Measurements from ENCODE around the gene NYAP2. TPM values are rescaled to one million over a fixed set of nuclear protein-coding genes. Genes with fewer than 3 reads are reported as not detected.

NYAP2 gene
- total and polyA plus RNA-seq, 4 donors = 0.15 to 2.0 (median 0.96) TPM

DNA sequence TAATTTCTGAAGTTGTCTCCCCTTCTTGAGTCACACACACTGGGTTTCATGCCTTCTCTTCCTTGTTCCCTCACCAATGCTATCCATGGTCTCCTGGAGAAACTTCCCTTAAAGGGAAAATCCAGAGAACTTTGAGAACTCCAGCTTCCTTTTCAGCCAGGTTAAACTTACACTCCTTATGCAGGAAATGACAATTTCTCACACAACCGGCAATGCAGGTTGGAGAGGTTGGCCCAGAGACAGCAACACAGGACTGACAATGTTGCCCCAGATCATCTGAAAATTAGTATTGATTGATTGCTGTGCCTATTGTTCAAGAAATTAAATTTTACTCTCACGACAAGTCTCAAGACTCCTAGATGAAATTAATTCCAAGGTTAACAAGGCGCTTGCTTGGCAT lies 292.2 kb downstream of the NYAP2 start:
- intact Hi-C loops (cut with DNase I) = no loop called here
- no peak for ATAC-seq (ENCODE audit: low FRiP score)
- Histone ChIP-seq H3K36me3 (ENCODE audit: control insufficient read depth in 1 of 2, insufficient read depth in 2 of 2, low read length in 1 of 2) (no peaks in the 10 kb centered on the region), H3K9me3 (ENCODE audit: control insufficient read depth, low read length) (no peaks in the 10 kb centered on the region), H3K4me3 (ENCODE audit: low read length in 2 of 2) (no peak overlapping the region), H3K27ac (ENCODE audit: low read depth in 1 of 2, low read length in 2 of 2) (no peak overlapping the region), H3K27me3 (ENCODE audit: control insufficient read depth in 1 of 2, insufficient read depth in 2 of 2, low read length in 1 of 2) (no peaks in the 10 kb centered on the region), H3K4me1 (ENCODE audit: control insufficient read depth in 1 of 2, insufficient read depth in 2 of 2, low read length in 2 of 2) (no peaks in the 10 kb centered on the region)
- no peak for DNase-seq
- WGBS, 2 donors = 93 to 94% methylated on average over 3 of the region's 3 CpGs

GRCh38 chr2:225693259-225693658 lies 293.7 kb downstream of the NYAP2 start:
- H3K27ac ChIP-seq (ENCODE audit: low read depth in 1 of 2, low read length in 2 of 2) = no peak overlapping the region
- no peak overlapping the region for H3K4me3 ChIP-seq (ENCODE audit: low read length in 2 of 2)
- DNase-seq = no peak
- H3K27me3 ChIP-seq (ENCODE audit: control insufficient read depth in 1 of 2, insufficient read depth in 2 of 2, low read length in 1 of 2) = no peaks in the 10 kb centered on the region
- intact Hi-C loops (cut with DNase I) = no loop called here
- no peak for ATAC-seq (ENCODE audit: low FRiP score)
- H3K4me1 ChIP-seq (ENCODE audit: control insufficient read depth in 1 of 2, insufficient read depth in 2 of 2, low read length in 2 of 2) = no peaks in the 10 kb centered on the region
- H3K9me3 ChIP-seq (ENCODE audit: control insufficient read depth, low read length) = peaks cover 1% of the 10 kb centered on the region
- no peaks in the 10 kb centered on the region for H3K36me3 ChIP-seq (ENCODE audit: control insufficient read depth in 1 of 2, insufficient read depth in 2 of 2, low read length in 1 of 2)
- WGBS, 2 donors = 82 to 87% methylated on average over 5 of the region's 5 CpGs

DNA sequence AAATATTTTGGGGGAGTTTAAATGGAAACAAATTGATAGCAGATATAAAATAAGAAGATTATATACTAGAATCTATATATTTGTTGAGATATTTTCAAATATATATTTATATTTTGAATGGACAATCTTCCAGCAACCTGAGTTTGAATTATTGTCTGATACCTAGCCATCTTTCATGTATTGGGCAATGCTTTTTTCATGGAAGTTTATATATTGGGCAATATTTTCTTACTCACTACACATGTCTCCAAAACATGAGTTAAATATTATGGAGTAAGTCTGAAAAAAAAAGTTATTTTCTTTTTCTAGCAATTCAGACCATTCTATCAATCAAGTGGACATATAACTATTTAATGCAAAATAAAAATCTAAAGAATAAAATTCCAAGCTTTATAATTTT lies 295.2 kb downstream of the NYAP2 start:
- no peak for ATAC-seq (ENCODE audit: low FRiP score)
- no peaks in the 10 kb centered on the region for H3K4me1 ChIP-seq (ENCODE audit: control insufficient read depth in 1 of 2, insufficient read depth in 2 of 2, low read length in 2 of 2)
- H3K27me3 ChIP-seq (ENCODE audit: control insufficient read depth in 1 of 2, insufficient read depth in 2 of 2, low read length in 1 of 2) = no peaks in the 10 kb centered on the region
- no peak overlapping the region for H3K27ac ChIP-seq (ENCODE audit: low read depth in 1 of 2, low read length in 2 of 2)
- intact Hi-C loops (cut with DNase I) = no loop called here
- H3K4me3 ChIP-seq (ENCODE audit: low read length in 2 of 2) = no peak overlapping the region
- H3K36me3 ChIP-seq (ENCODE audit: control insufficient read depth in 1 of 2, insufficient read depth in 2 of 2, low read length in 1 of 2) = no peaks in the 10 kb centered on the region
- no peak for DNase-seq
- peaks cover 2% of the 10 kb centered on the region for H3K9me3 ChIP-seq (ENCODE audit: control insufficient read depth, low read length)

DNA sequence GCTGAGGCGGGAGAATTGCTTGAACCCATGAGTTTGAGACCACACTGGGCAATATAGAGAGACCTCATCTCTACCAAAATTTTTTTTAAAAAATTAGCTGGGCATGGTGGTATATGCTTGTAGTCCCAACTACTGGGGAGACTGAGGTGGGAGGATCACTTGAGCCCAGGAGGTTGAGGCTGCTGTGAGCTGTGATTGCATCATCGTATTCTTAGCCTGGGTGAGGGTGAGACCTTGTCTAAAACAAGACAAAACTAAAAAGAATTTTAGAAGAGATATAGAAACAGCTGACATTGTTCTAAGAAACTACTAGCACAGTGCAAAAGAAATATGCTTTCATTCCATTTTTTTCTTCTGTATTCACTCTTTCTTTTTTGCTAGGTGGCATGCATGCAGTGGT lies 298.4 kb downstream of the NYAP2 start:
- 93 to 94% methylated on average over 2 of the region's 2 CpGs for WGBS, 2 donors
- DNase-seq (no peak), ATAC-seq (ENCODE audit: low FRiP score) (no peak)
- Histone ChIP-seq H3K27me3 (ENCODE audit: control insufficient read depth in 1 of 2, insufficient read depth in 2 of 2, low read length in 1 of 2) (no peaks in the 10 kb centered on the region), H3K4me1 (ENCODE audit: control insufficient read depth in 1 of 2, insufficient read depth in 2 of 2, low read length in 2 of 2) (no peaks in the 10 kb centered on the region), H3K27ac (ENCODE audit: low read depth in 1 of 2, low read length in 2 of 2) (no peak overlapping the region), H3K4me3 (ENCODE audit: low read length in 2 of 2) (no peak overlapping the region), H3K9me3 (ENCODE audit: control insufficient read depth, low read length) (peaks cover 2% of the 10 kb centered on the region), H3K36me3 (ENCODE audit: control insufficient read depth in 1 of 2, insufficient read depth in 2 of 2, low read length in 1 of 2) (no peaks in the 10 kb centered on the region)
- intact Hi-C loops (cut with DNase I) = no loop called here
